Body of pancreas (tissue), 4 donors: ENCODE data around the gene BNIPL. TPM values are rescaled to one million over a fixed set of nuclear protein-coding genes. Genes with fewer than 3 reads are reported as not detected.

Experiments
- ATAC-seq: fragments of 150-250 bp; one replicate; pipeline ENCODE4 v1.9.1; 2016
- DNase-seq, 4 donors: peaks; one replicate each; pipeline ENCODE4 v3.0.0-alpha.2; 2019
- H3K27ac ChIP-seq, 4 donors: fragments of 200-600 bp; sonication (generic); 1 replicate in 3 of 4; 2 replicates in 1 of 4; pipeline versions ENCODE4 v1.5.1 to v1.6.1; 2016 to 2019; ENCODE audit warnings: mild to moderate bottlenecking in 1 of 4, mixed read lengths in 1 of 4, moderate library complexity in 1 of 4
- H3K27me3 ChIP-seq, 2 donors: fragments of 200-600 bp; sonication (generic); one replicate each; pipeline ENCODE4 v1.6.0; 2016; ENCODE audit warnings: mild to moderate bottlenecking in 1 of 2
- H3K36me3 ChIP-seq, 2 donors: fragments of 200-600 bp; sonication (generic); replicated peaks in 1 of 2; 2 replicates each; pipeline ENCODE4 v1.5.1; 2016; ENCODE audit warnings: low read depth in 2 of 2; ENCODE audit not compliant: insufficient read depth in 1 of 2
- H3K4me1 ChIP-seq: fragments of 200-600 bp; sonication (generic); one replicate; pipeline ENCODE4 v1.6.0; 2016
- H3K4me3 ChIP-seq, 2 donors: fragments of 200-600 bp; sonication (generic); 1 replicate in 1 of 2; 2 replicates in 1 of 2; pipeline ENCODE4 v1.5.1; 2016 to 2019
- H3K9me3 ChIP-seq, 3 donors: fragments of 200-600 bp; sonication (generic); 1 replicate in 2 of 3; 2 replicates in 1 of 3; pipeline ENCODE4 v1.5.1; 2016
- CTCF ChIP-seq, 7 experiments: fragments of 450-650 bp in 4 of 7; fragments of 200-600 bp in 3 of 7; sonication (generic) in 3 of 7; IDR thresholded peaks; one replicate each; pipeline ENCODE4 v1.5.1; 2016 to 2019; ENCODE audit warnings: antibody characterized with exemption in 7 of 7
- POLR2A ChIP-seq, 3 donors: fragments of 450-650 bp; IDR thresholded peaks; one replicate each; pipeline ENCODE4 v1.6.1; 2016; ENCODE audit warnings: antibody characterized with exemption in 3 of 3, mild to moderate bottlenecking in 2 of 3
- WGBS, 2 donors: methylation state at CpG; one replicate each; pipeline ENCODE4 v1.1.5; 2017; 5-methylcytosine and 5-hydroxymethylcytosine counted together
- intact Hi-C: fragments of 100-400 bp; cut with DNase I; formaldehyde crosslinking; loops from one replicate; pipeline ENCODE4 v1.15.1; 2023
- total RNA-seq, 2 donors: library from RNA; depleted of rRNA; stranded (reverse); fragments of >200 nt; gene quantifications; one replicate each; pipeline ENCODE4 v1.1.0, GENCODE V29; 2016

BNIPL gene
- total RNA-seq, 2 donors from 2014 or later = 0.26 TPM; not detected in 1

- Histone ChIP-seq H3K36me3 (no peaks in the 10 kb centered on the region), H3K4me1 (peaks cover 14% of the 10 kb centered on the region), H3K27ac (no peak overlapping the region), H3K4me3 (no peak overlapping the region), H3K9me3 (no peaks in the 10 kb centered on the region), H3K27me3 (no peaks in the 10 kb centered on the region)
- ATAC-seq (no peak), DNase-seq (no peak)
- TF ChIP-seq CTCF (IDR thresholded peaks at IDR 0.05) (no peak), POLR2A (IDR thresholded peaks at IDR 0.05) (no peak)
- intact Hi-C loops = no loop called here
- 62 to 67% methylated on average over 3 of the region's 3 CpGs for WGBS, 2 donors
Measured at GRCh38 chr1:151062741-151063371, 26.5 kb downstream of the BNIPL start.

- no peak for DNase-seq
- intact Hi-C loops = no loop called here
- ATAC-seq = no peak
- Histone ChIP-seq H3K9me3 (no peaks in the 10 kb centered on the region), H3K4me3 (no peak overlapping the region), H3K27me3 (no peaks in the 10 kb centered on the region), H3K27ac (no peak overlapping the region), H3K4me1 (peaks cover 7% of the 10 kb centered on the region), H3K36me3 (no peaks in the 10 kb centered on the region)
- no peak for TF ChIP-seq CTCF (IDR thresholded peaks at IDR 0.05)
- TF ChIP-seq POLR2A (IDR thresholded peaks at IDR 0.05) = no peak
Measured at GRCh38 chr1:151065089-151065645, 28.8 kb downstream of the BNIPL start.

GRCh38 chr1:151067185-151067584 is 30.8 kb downstream of the BNIPL start:
- DNase-seq = no peak
- 63 to 68% methylated on average over 4 of the region's 4 CpGs for WGBS, 2 donors
- Histone ChIP-seq H3K4me3 (no peak overlapping the region), H3K27ac (no peak overlapping the region), H3K36me3 (no peaks in the 10 kb centered on the region), H3K9me3 (no peaks in the 10 kb centered on the region), H3K27me3 (no peaks in the 10 kb centered on the region), H3K4me1 (peaks cover 15% of the 10 kb centered on the region)
- TF ChIP-seq CTCF (IDR thresholded peaks at IDR 0.05) (no peak), POLR2A (IDR thresholded peaks at IDR 0.05) (no peak)
- no peak for ATAC-seq
- intact Hi-C loops = no loop called here

- intact Hi-C loops = no loop called here
- DNase-seq (no peak), ATAC-seq (no peak)
- no peaks in the 10 kb centered on the region for H3K27me3 ChIP-seq
- 79 to 83% methylated on average over 5 of the region's 5 CpGs for WGBS, 2 donors
- H3K4me3 ChIP-seq = no peak overlapping the region
- no peaks in the 10 kb centered on the region for H3K36me3 ChIP-seq
- no peaks in the 10 kb centered on the region for H3K9me3 ChIP-seq
- TF ChIP-seq POLR2A (IDR thresholded peaks at IDR 0.05) (no peak), CTCF (IDR thresholded peaks at IDR 0.05) (no peak)
- H3K27ac ChIP-seq = peak overlapping the region in 1 of 4 donors; percentile 96
- H3K4me1 ChIP-seq = peaks cover 15% of the 10 kb centered on the region
Measured at GRCh38 chr1:151069103-151069486, 32.7 kb downstream of the BNIPL start.
